Activated CD4-positive, alpha-beta memory T cell treated with anti-CD3 and anti-CD28 coated beads, Interleukin-2, amount 10 ng/mL, durations not matched to agents 7 days and 5 days (primary cell): ENCODE results near the gene SLC39A2. TPM values are rescaled to one million over a fixed set of nuclear protein-coding genes. Genes with fewer than 3 reads are reported as not detected.
A peak's percentile ranks its signal among the peaks of the same experiment; 100 is the strongest.
"Not testable (repeated sequence)": the region's sequence is repeated elsewhere in the genome, so short reads cannot be mapped to it uniquely, and the experiment has no call there.

Experiments
- CTCF ChIA-PET: fragments of 350-600 bp; sonication (Branson Sonifier 250); formaldehyde crosslinking; loops from one replicate; lab custom pipeline; 2021; ENCODE audit warnings: antibody characterized with exemption, inconsistent platforms; lab: Charles Lee
- POLR2A ChIA-PET: fragments of 350-600 bp; sonication (Branson Sonifier 250); formaldehyde crosslinking; loops from one replicate; lab custom pipeline; 2021; ENCODE audit warnings: antibody characterized with exemption; lab: Charles Lee
- DNase-seq: peaks from one replicate; pipeline ENCODE4 v3.0.0-alpha.2; 2020
- H3K27ac Mint-ChIP-seq: one replicate; pipeline ENCODE4 v1.8.0; 2021; ENCODE audit warnings: mild to moderate bottlenecking, mixed read lengths
- H3K27me3 Mint-ChIP-seq: one replicate; pipeline ENCODE4 v1.8.0; 2021; ENCODE audit warnings: mixed read lengths
- H3K36me3 Mint-ChIP-seq: one replicate; pipeline ENCODE4 v1.8.0; 2021; ENCODE audit warnings: low read depth, mixed read lengths
- H3K4me1 Mint-ChIP-seq: one replicate; pipeline ENCODE4 v1.8.0; 2021; ENCODE audit warnings: mixed read lengths
- H3K4me3 Mint-ChIP-seq: one replicate; pipeline ENCODE4 v1.8.0; 2021; ENCODE audit warnings: mild to moderate bottlenecking, mixed read lengths
- H3K9me3 Mint-ChIP-seq: one replicate; pipeline ENCODE4 v1.8.0; 2021; ENCODE audit warnings: mixed read lengths
- total RNA-seq, 2 experiments: library from RNA; stranded (reverse); gene quantifications; one replicate each; pipeline ENCODE4 v1.2.3, GENCODE V29; 2021

The SLC39A2 gene
- total RNA-seq, 2 experiments from 2014 or later = not detected

GRCh38 chr14:20998139-20998538, 954 bp upstream of the SLC39A2 start:
- POLR2A ChIA-PET = interaction anchor here (1.4 kb wide), 1 partner anchor 17 kb away, joined by 4 read pairs; no protein-coding TSS in a partner anchor

GRCh38 chr14:20999591-20999990, 498 bp downstream of the SLC39A2 start:
- ChIA-PET CTCF (interaction anchor here (1.3 to 3.2 kb wide), 3 partner anchors 15 to 93 kb away, joined by 4 to 18 read pairs (median 12); no protein-coding TSS in a partner anchor), POLR2A (no interaction called here)
- Mint-ChIP-seq H3K27ac (no peak overlapping the region), H3K9me3 (no peaks in the 10 kb centered on the region), H3K4me1 (peaks cover 9% of the 10 kb centered on the region), H3K27me3 (no peaks in the 10 kb centered on the region), H3K4me3 (no peak overlapping the region), H3K36me3 (peaks cover 31% of the 10 kb centered on the region)
- DNase-seq = no peak

More at GRCh38 chr14:20998139-20998538, 954 bp upstream of the SLC39A2 start:
- CTCF ChIA-PET = interaction anchor here (0.9 to 3.2 kb wide), 4 partner anchors 17 to 106 kb away, joined by 3 to 18 read pairs (median 9); no protein-coding TSS in a partner anchor
- peaks cover 41% of the 10 kb centered on the region for H3K36me3 Mint-ChIP-seq
- no peaks in the 10 kb centered on the region for H3K27me3 Mint-ChIP-seq
- no peak overlapping the region for H3K27ac Mint-ChIP-seq
- no peaks in the 10 kb centered on the region for H3K9me3 Mint-ChIP-seq
- H3K4me3 Mint-ChIP-seq = no peak overlapping the region
- no peak for DNase-seq
- peaks cover 15% of the 10 kb centered on the region for H3K4me1 Mint-ChIP-seq

- Mint-ChIP-seq H3K9me3 (no peaks in the 10 kb centered on the region), H3K4me3 (no peak overlapping the region), H3K36me3 (peaks cover 15% of the 10 kb centered on the region), H3K27ac (no peak overlapping the region), H3K4me1 (peaks cover 4% of the 10 kb centered on the region), H3K27me3 (no peaks in the 10 kb centered on the region)
- CTCF ChIA-PET = interaction anchor here (3.2 to 6.4 kb wide), 2 partner anchors 13 to 30 kb away, joined by 12 to 61 read pairs; no protein-coding TSS in a partner anchor
- no peak for DNase-seq
- POLR2A ChIA-PET = no interaction called here
Observed at GRCh38 chr14:21001218-21001617, 2.1 kb downstream of the SLC39A2 start.

GRCh38 chr14:21003788-21004346, 4.8 kb downstream of the SLC39A2 start:
- ChIA-PET POLR2A (no interaction called here), CTCF (interaction anchor here (1.4 to 6.4 kb wide), 5 partner anchors 10 to 100 kb away, joined by 4 to 61 read pairs (median 5); partner anchors contain the start of gene RNASE13)
- Mint-ChIP-seq H3K9me3 (no peaks in the 10 kb centered on the region), H3K27ac (no peak overlapping the region), H3K4me3 (no peak overlapping the region), H3K27me3 (no peaks in the 10 kb centered on the region), H3K4me1 (peaks cover 2% of the 10 kb centered on the region), H3K36me3 (no peaks in the 10 kb centered on the region)
- no peak for DNase-seq

GRCh38 chr14:21009721-21010120, 10.6 kb downstream of the SLC39A2 start:
- H3K36me3 Mint-ChIP-seq, H3K4me3 Mint-ChIP-seq, H3K4me1 Mint-ChIP-seq, H3K27ac Mint-ChIP-seq, DNase-seq, H3K9me3 Mint-ChIP-seq, POLR2A ChIA-PET: not testable (repeated sequence)
- CTCF ChIA-PET = interaction anchor here (1.1 to 3.4 kb wide), 4 partner anchors 35 to 95 kb away, joined by 3 to 13 read pairs (median 4); no protein-coding TSS in a partner anchor
- peaks cover 19% of the 10 kb centered on the region for H3K27me3 Mint-ChIP-seq

- POLR2A ChIA-PET = no interaction called here
- H3K4me3 Mint-ChIP-seq = no peak overlapping the region
Observed at GRCh38 chr14:21011136-21011535, 12.0 kb downstream of the SLC39A2 start.

GRCh38 chr14:21014761-21015190, 15.7 kb downstream of the SLC39A2 start:
- ChIA-PET CTCF (interaction anchor here (0.7 to 5.3 kb wide), 37 partner anchors 9 to 463 kb away, joined by 3 to 137 read pairs (median 9); partner anchors contain the start of genes RNASE13, RNASE8, SLC39A2 and TMEM253), POLR2A (interaction anchor here (0.6 to 2.4 kb wide), 11 partner anchors 16 to 257 kb away, joined by 3 to 23 read pairs (median 4); no protein-coding TSS in a partner anchor)
- H3K36me3 Mint-ChIP-seq = no peaks in the 10 kb centered on the region

More at GRCh38 chr14:21011136-21011535, 12.0 kb downstream of the SLC39A2 start:
- H3K27ac Mint-ChIP-seq = no peak overlapping the region
- CTCF ChIA-PET = interaction anchor here (1.5 to 3.4 kb wide), 7 partner anchors 14 to 94 kb away, joined by 3 to 16 read pairs (median 10); no protein-coding TSS in a partner anchor
- no peak for DNase-seq
- no peaks in the 10 kb centered on the region for H3K36me3 Mint-ChIP-seq
- no peaks in the 10 kb centered on the region for H3K9me3 Mint-ChIP-seq
- no peaks in the 10 kb centered on the region for H3K4me1 Mint-ChIP-seq
- H3K27me3 Mint-ChIP-seq = peaks cover 19% of the 10 kb centered on the region

GRCh38 chr14:21015312-21015711, 16.2 kb downstream of the SLC39A2 start:
- Mint-ChIP-seq H3K9me3 (no peaks in the 10 kb centered on the region), H3K4me3 (no peak overlapping the region), H3K27me3 (peaks cover 19% of the 10 kb centered on the region), H3K27ac (no peak overlapping the region), H3K4me1 (no peaks in the 10 kb centered on the region), H3K36me3 (no peaks in the 10 kb centered on the region)
- ChIA-PET CTCF (interaction anchor here (0.9 to 5.3 kb wide), 30 partner anchors 8 to 463 kb away, joined by 3 to 137 read pairs (median 10); partner anchors contain the start of genes RNASE13, RNASE8, SLC39A2 and TMEM253), POLR2A (interaction anchor here (0.9 to 2.4 kb wide), 11 partner anchors 17 to 107 kb away, joined by 3 to 23 read pairs (median 4); no protein-coding TSS in a partner anchor)
- no peak for DNase-seq

More at GRCh38 chr14:21014761-21015190, 15.7 kb downstream of the SLC39A2 start:
- peaks cover 19% of the 10 kb centered on the region for H3K27me3 Mint-ChIP-seq
- H3K4me3 Mint-ChIP-seq = no peak overlapping the region
- no peaks in the 10 kb centered on the region for H3K9me3 Mint-ChIP-seq
- H3K4me1 Mint-ChIP-seq = no peaks in the 10 kb centered on the region
- peak; percentile 79 for DNase-seq
- no peak overlapping the region for H3K27ac Mint-ChIP-seq

- CTCF ChIA-PET = interaction anchor here (0.9 to 5.3 kb wide), 9 partner anchors 13 to 89 kb away, joined by 3 to 137 read pairs (median 60); partner anchors contain the start of genes TMEM253 and ZNF219
Observed at GRCh38 chr14:21016413-21017190, 17.5 kb downstream of the SLC39A2 start.

GRCh38 chr14:21017528-21018245, 18.6 kb downstream of the SLC39A2 start:
- ChIA-PET POLR2A (interaction anchor here (1.6 kb wide), 1 partner anchor 86 kb away, joined by 3 read pairs; no protein-coding TSS in a partner anchor), CTCF (interaction anchor here (0.6 to 4.6 kb wide), 6 partner anchors 22 to 88 kb away, joined by 3 to 137 read pairs (median 4); partner anchors contain the start of gene TMEM253)
- Mint-ChIP-seq H3K4me1 (no peaks in the 10 kb centered on the region), H3K9me3 (no peaks in the 10 kb centered on the region), H3K36me3 (no peaks in the 10 kb centered on the region), H3K27me3 (peaks cover 16% of the 10 kb centered on the region), H3K27ac (no peak overlapping the region), H3K4me3 (no peak overlapping the region)
- no peak for DNase-seq

More at GRCh38 chr14:21016413-21017190, 17.5 kb downstream of the SLC39A2 start:
- DNase-seq = no peak
- Mint-ChIP-seq H3K4me1 (no peaks in the 10 kb centered on the region), H3K4me3 (no peak overlapping the region), H3K27ac (no peak overlapping the region), H3K36me3 (no peaks in the 10 kb centered on the region), H3K27me3 (peaks cover 17% of the 10 kb centered on the region), H3K9me3 (no peaks in the 10 kb centered on the region)
- POLR2A ChIA-PET = interaction anchor here (1.7 to 2.4 kb wide), 2 partner anchors 23 to 88 kb away, joined by 7 to 23 read pairs; no protein-coding TSS in a partner anchor

- POLR2A ChIA-PET = interaction anchor here (1.2 to 1.6 kb wide), 2 partner anchors 85 to 87 kb away, joined by 3 read pairs; no protein-coding TSS in a partner anchor
- H3K4me1 Mint-ChIP-seq = peaks cover 2% of the 10 kb centered on the region
- no peak overlapping the region for H3K4me3 Mint-ChIP-seq
- no peak overlapping the region for H3K27ac Mint-ChIP-seq
- H3K36me3 Mint-ChIP-seq = no peaks in the 10 kb centered on the region
- CTCF ChIA-PET = interaction anchor here (0.6 to 4.6 kb wide), 4 partner anchors 21 to 87 kb away, joined by 3 to 137 read pairs (median 3); partner anchors contain the start of gene TMEM253
- peaks cover 16% of the 10 kb centered on the region for H3K27me3 Mint-ChIP-seq
- no peaks in the 10 kb centered on the region for H3K9me3 Mint-ChIP-seq
- DNase-seq = no peak
Observed at GRCh38 chr14:21018286-21018685, 19.2 kb downstream of the SLC39A2 start.
